GM18870 (cell line): ENCODE results near the gene SEMA4F.
A peak's percentile ranks its signal among the peaks of the same experiment; 100 is the strongest.

ENCODE experiments used
- ATAC-seq: cut with Tn5 transposase; IDR thresholded peaks from one replicate; pipeline ENCODE4 v1.9.1; 2021; ENCODE audit warnings: moderate library complexity; ENCODE audit not compliant: unreplicated experiment

SEMA4F gene

GRCh38 chr2:74704216-74704615 lies 50.2 kb downstream of the SEMA4F start:
- ATAC-seq = no peak

- no peak for ATAC-seq
Observed at GRCh38 chr2:74706741-74707140, 52.7 kb downstream of the SEMA4F start.

GRCh38 chr2:74707837-74708236 lies 53.8 kb downstream of the SEMA4F start:
- no peak for ATAC-seq

GRCh38 chr2:74708296-74708695 lies 54.2 kb downstream of the SEMA4F start:
- ATAC-seq = no peak

GRCh38 chr2:74708883-74709282 lies 54.8 kb downstream of the SEMA4F start:
- ATAC-seq = no peak

- ATAC-seq = no peak
Observed at GRCh38 chr2:74712223-74713053, 58.4 kb downstream of the SEMA4F start.

- ATAC-seq = no peak
Observed at GRCh38 chr2:74714691-74715080, 60.6 kb downstream of the SEMA4F start.

- peak; percentile 87 for ATAC-seq
Observed at GRCh38 chr2:74715081-74715791, 61.2 kb downstream of the SEMA4F start.

- no peak for ATAC-seq
Observed at GRCh38 chr2:74715880-74716279, 61.8 kb downstream of the SEMA4F start.

GRCh38 chr2:74719066-74719465 lies 65.0 kb downstream of the SEMA4F start:
- no peak for ATAC-seq

- no peak for ATAC-seq
Observed at GRCh38 chr2:74721316-74721715, 67.3 kb downstream of the SEMA4F start.

GRCh38 chr2:74724496-74724895 lies 70.4 kb downstream of the SEMA4F start:
- no peak for ATAC-seq

GRCh38 chr2:74725287-74725686 lies 71.2 kb downstream of the SEMA4F start:
- no peak for ATAC-seq

GRCh38 chr2:74728842-74729241 lies 74.8 kb downstream of the SEMA4F start:
- no peak for ATAC-seq

- no peak for ATAC-seq
Observed at GRCh38 chr2:74730530-74730929, 76.5 kb downstream of the SEMA4F start.
